Measurements from ENCODE around the gene AIFM3. TPM values are rescaled to one million over a fixed set of nuclear protein-coding genes. Genes with fewer than 3 reads are reported as not detected.

AIFM3 gene
- total RNA-seq, 1 donor from 2014 or later = 0.64 TPM

- no peak for DNase-seq
- Mint-ChIP-seq H3K4me3 (ENCODE audit: unreplicated experiment) (no peak overlapping the region), H3K27me3 (ENCODE audit: unreplicated experiment) (peaks cover 3% of the 10 kb centered on the region), H3K36me3 (ENCODE audit: unreplicated experiment) (no peaks in the 10 kb centered on the region), H3K27ac (ENCODE audit: unreplicated experiment) (no peak overlapping the region), H3K4me1 (ENCODE audit: low read depth, unreplicated experiment) (peaks cover 22% of the 10 kb centered on the region), H3K9me3 (ENCODE audit: unreplicated experiment) (peaks cover 2% of the 10 kb centered on the region)
- no peak for TF ChIP-seq CTCF (IDR thresholded peaks at IDR 0.05; ENCODE audit: partially characterized antibody, unreplicated experiment)
These were observed 23.7 kb upstream of the AIFM3 start for GRCh38 chr22:20943104-20943933.

- H3K27me3 Mint-ChIP-seq (ENCODE audit: unreplicated experiment) = peaks cover 3% of the 10 kb centered on the region
- H3K4me1 Mint-ChIP-seq (ENCODE audit: low read depth, unreplicated experiment) = peaks cover 23% of the 10 kb centered on the region
- TF ChIP-seq CTCF (IDR thresholded peaks at IDR 0.05; ENCODE audit: partially characterized antibody, unreplicated experiment) = no peak
- H3K4me3 Mint-ChIP-seq (ENCODE audit: unreplicated experiment) = no peak overlapping the region
- no peak overlapping the region for H3K27ac Mint-ChIP-seq (ENCODE audit: unreplicated experiment)
- H3K36me3 Mint-ChIP-seq (ENCODE audit: unreplicated experiment) = no peaks in the 10 kb centered on the region
- peaks cover 2% of the 10 kb centered on the region for H3K9me3 Mint-ChIP-seq (ENCODE audit: unreplicated experiment)
- DNase-seq = no peak
These were observed 23.0 kb upstream of the AIFM3 start for GRCh38 chr22:20944042-20944441.

- Mint-ChIP-seq H3K27ac (ENCODE audit: unreplicated experiment) (no peak overlapping the region), H3K36me3 (ENCODE audit: unreplicated experiment) (no peaks in the 10 kb centered on the region), H3K4me3 (ENCODE audit: unreplicated experiment) (no peak overlapping the region), H3K27me3 (ENCODE audit: unreplicated experiment) (peaks cover 4% of the 10 kb centered on the region), H3K9me3 (ENCODE audit: unreplicated experiment) (peaks cover 2% of the 10 kb centered on the region), H3K4me1 (ENCODE audit: low read depth, unreplicated experiment) (peaks cover 18% of the 10 kb centered on the region)
- no peak for TF ChIP-seq CTCF (IDR thresholded peaks at IDR 0.05; ENCODE audit: partially characterized antibody, unreplicated experiment)
- DNase-seq = no peak
These were observed 21.5 kb upstream of the AIFM3 start for GRCh38 chr22:20945578-20945934.

GRCh38 chr22:20946080-20946986 lies 20.7 kb upstream of the AIFM3 start:
- Mint-ChIP-seq H3K9me3 (ENCODE audit: unreplicated experiment) (peaks cover 2% of the 10 kb centered on the region), H3K27ac (ENCODE audit: unreplicated experiment) (no peak overlapping the region)

More at GRCh38 chr22:20946080-20946986, 20.7 kb upstream of the AIFM3 start:
- Mint-ChIP-seq H3K27me3 (ENCODE audit: unreplicated experiment) (peaks cover 4% of the 10 kb centered on the region), H3K36me3 (ENCODE audit: unreplicated experiment) (no peaks in the 10 kb centered on the region), H3K4me1 (ENCODE audit: low read depth, unreplicated experiment) (peaks cover 18% of the 10 kb centered on the region), H3K4me3 (ENCODE audit: unreplicated experiment) (no peak overlapping the region)
- DNase-seq = no peak
- TF ChIP-seq CTCF (IDR thresholded peaks at IDR 0.05; ENCODE audit: partially characterized antibody, unreplicated experiment) = no peak
